ENCODE results near the gene MEP1B. TPM values are rescaled to one million over a fixed set of nuclear protein-coding genes. Genes with fewer than 3 reads are reported as not detected.

MEP1B gene
- total and polyA plus RNA-seq, 2 donors from 2014 or later, result not detected

GRCh38 chr18:32160547-32160946, 29.3 kb upstream of the MEP1B start:
- no peaks in the 10 kb centered on the region for H3K27me3 ChIP-seq (ENCODE audit: control insufficient read depth, insufficient read depth, low read length)
- H3K9me3 ChIP-seq (ENCODE audit: control insufficient read depth in 2 of 3, insufficient read depth in 1 of 3, low read length in 3 of 3), result no peaks in the 10 kb centered on the region
- intact Hi-C loops (cut with DNase I), result no loop called here
- no peak overlapping the region for H3K9ac ChIP-seq (ENCODE audit: low read length in 3 of 3)
- H3K27ac ChIP-seq (ENCODE audit: low read depth in 2 of 2, low read length in 2 of 2), result no peak overlapping the region
- no peak overlapping the region for H3K4me3 ChIP-seq (ENCODE audit: low read length in 3 of 3)
- TF ChIP-seq CTCF (IDR thresholded peaks at IDR 0.05; ENCODE audit: borderline replicate concordance, extremely low read depth, insufficient read depth), result no peak
- peaks cover 0 to 2% (median 0%) of the 10 kb centered on the region in 3 donors for H3K4me1 ChIP-seq (ENCODE audit: control insufficient read depth in 2 of 3, insufficient read depth in 2 of 3, low read depth in 1 of 3, low read length in 3 of 3)
- FAIRE-seq, result no peak
- no peaks in the 10 kb centered on the region for H3K36me3 ChIP-seq (ENCODE audit: control insufficient read depth in 2 of 3, insufficient read depth in 3 of 3, low read length in 3 of 3)
- DNase-seq, result no peak

- H3K27ac ChIP-seq (ENCODE audit: low read depth in 2 of 2, low read length in 2 of 2), result no peak overlapping the region
- FAIRE-seq (no peak), DNase-seq (no peak)
- intact Hi-C loops (cut with DNase I), result no loop called here
- no peak for TF ChIP-seq CTCF (IDR thresholded peaks at IDR 0.05; ENCODE audit: borderline replicate concordance, extremely low read depth, insufficient read depth)
- no peak overlapping the region for H3K4me3 ChIP-seq (ENCODE audit: low read length in 3 of 3)
- H3K9me3 ChIP-seq (ENCODE audit: control insufficient read depth in 2 of 3, insufficient read depth in 1 of 3, low read length in 3 of 3), result no peaks in the 10 kb centered on the region
- H3K9ac ChIP-seq (ENCODE audit: low read length in 3 of 3), result no peak overlapping the region
- no peaks in the 10 kb centered on the region for H3K36me3 ChIP-seq (ENCODE audit: control insufficient read depth in 2 of 3, insufficient read depth in 3 of 3, low read length in 3 of 3)
- no peaks in the 10 kb centered on the region for H3K27me3 ChIP-seq (ENCODE audit: control insufficient read depth, insufficient read depth, low read length)
- no peaks in the 10 kb centered on the region for H3K4me1 ChIP-seq (ENCODE audit: control insufficient read depth in 2 of 3, insufficient read depth in 2 of 3, low read depth in 1 of 3, low read length in 3 of 3)
Observed at GRCh38 chr18:32167980-32168730, 21.7 kb upstream of the MEP1B start.

- no peaks in the 10 kb centered on the region for H3K27me3 ChIP-seq (ENCODE audit: control insufficient read depth, insufficient read depth, low read length)
- H3K9ac ChIP-seq (ENCODE audit: low read length in 3 of 3), result no peak overlapping the region
- no peak for FAIRE-seq
- no peaks in the 10 kb centered on the region for H3K4me1 ChIP-seq (ENCODE audit: control insufficient read depth in 2 of 3, insufficient read depth in 2 of 3, low read depth in 1 of 3, low read length in 3 of 3)
- no peaks in the 10 kb centered on the region for H3K36me3 ChIP-seq (ENCODE audit: control insufficient read depth in 2 of 3, insufficient read depth in 3 of 3, low read length in 3 of 3)
- H3K9me3 ChIP-seq (ENCODE audit: control insufficient read depth in 2 of 3, insufficient read depth in 1 of 3, low read length in 3 of 3), result no peaks in the 10 kb centered on the region
- no peak overlapping the region for H3K27ac ChIP-seq (ENCODE audit: low read depth in 2 of 2, low read length in 2 of 2)
- no peak overlapping the region for H3K4me3 ChIP-seq (ENCODE audit: low read length in 3 of 3)
- intact Hi-C loops (cut with DNase I), result no loop called here
- TF ChIP-seq CTCF (IDR thresholded peaks at IDR 0.05; ENCODE audit: borderline replicate concordance, extremely low read depth, insufficient read depth), result no peak
- DNase-seq, result no peak
Observed at GRCh38 chr18:32173654-32174053, 16.2 kb upstream of the MEP1B start.
